Upper lobe of left lung (tissue), 6 donors: ENCODE results near the gene CD69. TPM values are rescaled to one million over a fixed set of nuclear protein-coding genes. Genes with fewer than 3 reads are reported as not detected.

Experiments used
- ATAC-seq, 2 donors: fragments of 200-7000 bp; cut with Tn5 transposase; one replicate each; pipeline ENCODE4 v1.9.1; 2022; ENCODE audit warnings: mild to moderate bottlenecking in 2 of 2, moderate library complexity in 2 of 2; ENCODE audit not compliant: low FRiP score in 2 of 2
- DNase-seq, 2 donors: peaks; one replicate each; pipeline ENCODE4 v3.0.0-alpha.2; 2019 to 2020
- H3K27ac ChIP-seq, 4 donors: fragments of 200-600 bp; sonication (generic); one replicate each; pipeline ENCODE4 v1.5.1; 2016 to 2019
- H3K27me3 ChIP-seq, 4 donors: fragments of 200-600 bp; sonication (generic); one replicate each; pipeline ENCODE4 v1.5.1; 2017 to 2019
- H3K36me3 ChIP-seq, 4 donors: fragments of 200-600 bp; sonication (generic); one replicate each; pipeline ENCODE4 v1.5.1; 2016 to 2019
- H3K4me1 ChIP-seq, 4 donors: fragments of 200-600 bp; sonication (generic); one replicate each; pipeline ENCODE4 v1.5.1; 2018 to 2019
- H3K4me3 ChIP-seq, 4 donors: fragments of 200-600 bp; sonication (generic); one replicate each; pipeline ENCODE4 v1.5.1; 2017 to 2019; ENCODE audit warnings: mild to moderate bottlenecking in 2 of 4, moderate library complexity in 1 of 4
- H3K9me3 ChIP-seq, 4 donors: fragments of 200-600 bp; sonication (generic); one replicate each; pipeline ENCODE4 v1.5.1; 2018 to 2019
- CTCF ChIP-seq, 6 experiments: fragments of 450-650 bp in 4 of 6; fragments of 200-600 bp in 2 of 6; sonication (generic) in 2 of 6; IDR thresholded peaks; one replicate each; pipeline ENCODE4 v1.5.1; 2016 to 2019; ENCODE audit warnings: antibody characterized with exemption in 6 of 6
- EP300 ChIP-seq, 4 donors: sonication (generic); formaldehyde crosslinking; IDR thresholded peaks; one replicate each; pipeline ENCODE4 v1.5.1; 2017; ENCODE audit warnings: antibody characterized with exemption in 4 of 4, control low read depth in 2 of 4
- POLR2A ChIP-seq, 4 donors: fragments of 450-650 bp; IDR thresholded peaks; one replicate each; pipeline ENCODE4 v1.5.1; 2016 to 2017; ENCODE audit warnings: antibody characterized with exemption in 4 of 4, mild to moderate bottlenecking in 2 of 4
- POLR2AphosphoS5 ChIP-seq, 2 donors: sonication (generic); formaldehyde crosslinking; IDR thresholded peaks; one replicate each; pipeline ENCODE4 v1.5.1; 2017; ENCODE audit warnings: antibody characterized with exemption in 2 of 2
- WGBS, 2 donors: methylation state at CpG; one replicate each; pipeline ENCODE4 v1.1.5; 2017 to 2018; 5-methylcytosine and 5-hydroxymethylcytosine counted together
- total RNA-seq, 6 donors: library from RNA; depleted of rRNA in 4 of 6; stranded (reverse); fragments of >200 nt in 4 of 6; gene quantifications; one replicate each; pipeline versions ENCODE4 v1.1.0 to v1.2.1, GENCODE V29; 2016 to 2021
- donor health status: DM: no; HTN: no; CAD: no; lungs with moderate emphysema.
- donor health status: DM: no; HTN: yes; CAD: no; lungs with severe emphysema.

CD69 gene
- total RNA-seq, 6 donors from 2014 or later = 2.8 to 25.2 (median 10.6) TPM

GRCh38 chr12:9805883-9806282 is 45.2 kb upstream of the CD69 start:
- H3K27me3 ChIP-seq = no peaks in the 10 kb centered on the region
- no peaks in the 10 kb centered on the region for H3K4me1 ChIP-seq
- 95 to 97% methylated on average over 2 of the region's 2 CpGs for whole genome bisulfite sequencing, 2 donors
- H3K27ac ChIP-seq = no peak overlapping the region
- DNase-seq = no peak
- TF ChIP-seq CTCF (IDR thresholded peaks at IDR 0.05) = no peak
- no peak for TF ChIP-seq POLR2AphosphoS5 (IDR thresholded peaks at IDR 0.05)
- TF ChIP-seq POLR2A (IDR thresholded peaks at IDR 0.05) = no peak
- no peak for TF ChIP-seq EP300 (IDR thresholded peaks at IDR 0.05)
- H3K9me3 ChIP-seq = no peaks in the 10 kb centered on the region
- H3K36me3 ChIP-seq = no peaks in the 10 kb centered on the region
- H3K4me3 ChIP-seq = no peak overlapping the region
- ATAC-seq = no peak

- TF ChIP-seq POLR2A (IDR thresholded peaks at IDR 0.05) = no peak
- no peak for TF ChIP-seq CTCF (IDR thresholded peaks at IDR 0.05)
- no peak for TF ChIP-seq POLR2AphosphoS5 (IDR thresholded peaks at IDR 0.05)
- TF ChIP-seq EP300 (IDR thresholded peaks at IDR 0.05) = no peak
- DNase-seq (no peak), ATAC-seq (no peak)
- Histone ChIP-seq H3K27ac (no peak overlapping the region), H3K9me3 (no peaks in the 10 kb centered on the region), H3K4me3 (no peak overlapping the region), H3K36me3 (no peaks in the 10 kb centered on the region), H3K27me3 (no peaks in the 10 kb centered on the region), H3K4me1 (peaks cover 0 to 11% (median 4%) of the 10 kb centered on the region in 4 donors)
- WGBS, 2 donors = 52 to 59% methylated on average over 1 of the region's 1 CpG
These were observed 39.3 kb upstream of the CD69 start for GRCh38 chr12:9799961-9800360.

GRCh38 chr12:9797722-9798619 is 37.3 kb upstream of the CD69 start:
- Histone ChIP-seq H3K4me1 (peaks cover 0 to 11% (median 4%) of the 10 kb centered on the region in 4 donors), H3K27me3 (no peaks in the 10 kb centered on the region), H3K27ac (no peak overlapping the region), H3K4me3 (no peak overlapping the region), H3K9me3 (no peaks in the 10 kb centered on the region), H3K36me3 (no peaks in the 10 kb centered on the region)
- DNase-seq (peak in 1 of 2 donors; percentile 67), ATAC-seq (peak; percentile 75 to 87)
- 36 to 50% methylated on average over 7 of the region's 7 CpGs for WGBS, 2 donors
- TF ChIP-seq POLR2A (IDR thresholded peaks at IDR 0.05) = no peak
- TF ChIP-seq CTCF (IDR thresholded peaks at IDR 0.05) = peak in 4 of 6 experiments; percentile 28 to 63 (median 61)

GRCh38 chr12:9796971-9797370 is 36.3 kb upstream of the CD69 start:
- TF ChIP-seq POLR2AphosphoS5 (IDR thresholded peaks at IDR 0.05) = no peak
- WGBS, 2 donors = 44 to 47% methylated on average over 7 of the region's 7 CpGs
- Histone ChIP-seq H3K27ac (no peak overlapping the region), H3K9me3 (no peaks in the 10 kb centered on the region), H3K27me3 (no peaks in the 10 kb centered on the region), H3K36me3 (no peaks in the 10 kb centered on the region), H3K4me1 (peaks cover 0 to 11% (median 4%) of the 10 kb centered on the region in 4 donors), H3K4me3 (no peak overlapping the region)
- DNase-seq (no peak), ATAC-seq (no peak)

GRCh38 chr12:9796346-9796745 is 35.6 kb upstream of the CD69 start:
- no peak overlapping the region for H3K4me3 ChIP-seq
- H3K27me3 ChIP-seq = no peaks in the 10 kb centered on the region
- H3K36me3 ChIP-seq = no peaks in the 10 kb centered on the region
- WGBS, 2 donors = 65 to 73% methylated on average over 5 of the region's 5 CpGs
- TF ChIP-seq POLR2AphosphoS5 (IDR thresholded peaks at IDR 0.05) (no peak), CTCF (IDR thresholded peaks at IDR 0.05) (no peak), POLR2A (IDR thresholded peaks at IDR 0.05) (no peak), EP300 (IDR thresholded peaks at IDR 0.05) (no peak)
- H3K9me3 ChIP-seq = no peaks in the 10 kb centered on the region
- H3K27ac ChIP-seq = no peak overlapping the region
- no peak for ATAC-seq
- no peak for DNase-seq
- peaks cover 0 to 11% (median 4%) of the 10 kb centered on the region in 4 donors for H3K4me1 ChIP-seq
